Measurements from ENCODE around the gene BRD9.
"Not testable (repeated sequence)": the region's sequence is repeated elsewhere in the genome, so short reads cannot be mapped to it uniquely, and the experiment has no call there.

- not testable (repeated sequence) for TF ChIP-seq CTCF (IDR thresholded peaks at IDR 0.05; ENCODE audit: low read depth, low read length); EZH2phosphoT487 (IDR thresholded peaks at IDR 0.05; ENCODE audit: low read depth)
These were observed 22.7 kb upstream of the BRD9 start for GRCh38 chr5:915346-915745.
